Skeletal muscle tissue (tissue), 4 donors: ENCODE data around the gene RPL31. TPM values are rescaled to one million over a fixed set of nuclear protein-coding genes. Genes with fewer than 3 reads are reported as not detected.

ENCODE experiments used
- H3K27ac ChIP-seq: one replicate; pipeline ENCODE4 v1.7.0; 2013; ENCODE audit warnings: mild to moderate bottlenecking, low read depth, low read length, inconsistent platforms
- H3K27me3 ChIP-seq, 3 donors: one replicate each; pipeline ENCODE4 v1.7.0; 2013; ENCODE audit warnings: low read length in 3 of 3; ENCODE audit not compliant: control insufficient read depth in 3 of 3, insufficient read depth in 3 of 3
- H3K36me3 ChIP-seq, 3 donors: one replicate each; pipeline ENCODE4 v1.7.0; 2013; ENCODE audit warnings: low read length in 3 of 3; ENCODE audit not compliant: control insufficient read depth in 3 of 3, insufficient read depth in 3 of 3
- H3K4me1 ChIP-seq, 3 donors: one replicate each; pipeline ENCODE4 v1.7.0; 2013; ENCODE audit warnings: low read length in 3 of 3, mild to moderate bottlenecking in 3 of 3; ENCODE audit not compliant: control insufficient read depth in 3 of 3, insufficient read depth in 3 of 3
- H3K4me3 ChIP-seq, 3 donors: one replicate each; pipeline ENCODE4 v1.7.0; 2013; ENCODE audit warnings: low read length in 3 of 3
- H3K9ac ChIP-seq, 3 donors: one replicate each; pipeline ENCODE4 v1.7.0; 2013; ENCODE audit warnings: low read length in 3 of 3, mild to moderate bottlenecking in 3 of 3, moderate library complexity in 2 of 3, low read depth in 1 of 3
- H3K9me3 ChIP-seq, 3 donors: one replicate each; pipeline ENCODE4 v1.7.0; 2013; ENCODE audit warnings: low read length in 3 of 3; ENCODE audit not compliant: control insufficient read depth in 3 of 3
- total RNA-seq: library from RNA; depleted of rRNA; stranded (reverse); fragments of >200 nt; gene quantifications from one replicate; pipeline ENCODE4 v1.2.3, GENCODE V29; 2014
- donor health status: Osteomylitis.

The RPL31 gene
- total RNA-seq, 1 donor from 2014 or later = 1,432 TPM

- Histone ChIP-seq H3K4me1 (peaks cover 9 to 20% (median 11%) of the 10 kb centered on the region in 3 donors), H3K9me3 (no peaks in the 10 kb centered on the region), H3K9ac (no peak overlapping the region), H3K27ac (no peak overlapping the region), H3K4me3 (no peak overlapping the region), H3K36me3 (peaks cover 0 to 7% (median 3%) of the 10 kb centered on the region in 3 donors), H3K27me3 (no peaks in the 10 kb centered on the region)
Measured at GRCh38 chr2:100962366-100963025, 39.6 kb upstream of the RPL31 start.

DNA sequence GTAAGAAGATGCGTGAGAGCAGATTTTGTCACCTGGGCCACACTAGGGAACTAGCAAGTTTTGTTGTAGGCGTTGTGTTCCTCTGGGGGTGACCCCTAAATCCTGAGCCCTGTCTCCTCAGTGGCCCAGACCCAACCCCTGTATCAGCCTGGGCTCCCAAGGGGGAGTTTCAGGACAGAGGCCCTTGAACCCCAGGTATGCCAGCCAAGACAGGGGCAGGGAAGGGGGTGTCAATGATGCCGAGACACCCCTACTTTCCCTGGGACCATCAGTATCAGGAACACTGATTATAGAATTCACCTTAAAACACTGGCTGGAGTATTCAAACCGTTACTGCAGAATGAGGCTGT lies 39.1 kb upstream of the RPL31 start:
- peaks cover 2 to 7% (median 3%) of the 10 kb centered on the region in 3 donors for H3K36me3 ChIP-seq
- no peak overlapping the region for H3K27ac ChIP-seq
- no peaks in the 10 kb centered on the region for H3K9me3 ChIP-seq
- H3K4me3 ChIP-seq = no peak overlapping the region
- no peaks in the 10 kb centered on the region for H3K27me3 ChIP-seq
- H3K4me1 ChIP-seq = peaks cover 8 to 17% (median 8%) of the 10 kb centered on the region in 3 donors
- no peak overlapping the region for H3K9ac ChIP-seq

GRCh38 chr2:100964222-100964621 lies 37.9 kb upstream of the RPL31 start:
- H3K27ac ChIP-seq = no peak overlapping the region

GRCh38 chr2:100964681-100965169 lies 37.4 kb upstream of the RPL31 start:
- Histone ChIP-seq H3K4me1 (peaks cover 0 to 11% (median 2%) of the 10 kb centered on the region in 3 donors), H3K27me3 (no peaks in the 10 kb centered on the region), H3K9ac (no peak overlapping the region), H3K4me3 (no peak overlapping the region), H3K9me3 (no peaks in the 10 kb centered on the region), H3K27ac (no peak overlapping the region), H3K36me3 (peaks cover 10 to 17% (median 13%) of the 10 kb centered on the region in 3 donors)

More at GRCh38 chr2:100964222-100964621, 37.9 kb upstream of the RPL31 start:
- no peaks in the 10 kb centered on the region for H3K27me3 ChIP-seq
- H3K9me3 ChIP-seq = no peaks in the 10 kb centered on the region
- peaks cover 8 to 15% (median 9%) of the 10 kb centered on the region in 3 donors for H3K36me3 ChIP-seq
- no peak overlapping the region for H3K9ac ChIP-seq
- peaks cover 0 to 11% (median 2%) of the 10 kb centered on the region in 3 donors for H3K4me1 ChIP-seq
- no peak overlapping the region for H3K4me3 ChIP-seq

DNA sequence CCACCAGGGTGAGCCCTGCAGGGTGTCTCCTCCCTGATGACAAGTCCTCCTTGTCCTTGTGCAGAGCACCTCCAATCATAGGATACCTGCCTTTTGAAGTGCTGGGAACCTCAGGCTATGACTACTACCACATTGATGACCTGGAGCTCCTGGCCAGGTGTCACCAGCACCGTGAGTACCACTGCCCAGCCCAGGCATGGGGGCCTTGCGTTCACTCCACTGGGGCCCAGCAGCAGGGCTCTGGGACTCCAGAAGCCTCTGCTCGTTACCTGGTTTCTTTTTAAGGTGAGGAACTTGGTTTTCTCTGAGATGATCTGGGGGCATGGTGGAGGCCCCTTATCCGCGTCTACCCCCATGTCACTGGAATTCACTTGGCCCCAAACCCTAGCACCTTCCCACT lies 36.5 kb upstream of the RPL31 start:
- Histone ChIP-seq H3K27me3 (no peaks in the 10 kb centered on the region), H3K4me1 (peaks cover 0 to 11% (median 2%) of the 10 kb centered on the region in 3 donors), H3K36me3 (peaks cover 14 to 19% (median 15%) of the 10 kb centered on the region in 3 donors), H3K9me3 (no peaks in the 10 kb centered on the region), H3K27ac (no peak overlapping the region), H3K4me3 (no peak overlapping the region), H3K9ac (no peak overlapping the region)

- Histone ChIP-seq H3K36me3 (peaks cover 18 to 34% (median 21%) of the 10 kb centered on the region in 3 donors), H3K27ac (no peak overlapping the region), H3K4me1 (peaks cover 0 to 4% (median 0%) of the 10 kb centered on the region in 3 donors), H3K9ac (no peak overlapping the region), H3K27me3 (no peaks in the 10 kb centered on the region), H3K4me3 (no peak overlapping the region), H3K9me3 (no peaks in the 10 kb centered on the region)
Measured at GRCh38 chr2:100967716-100968115, 34.4 kb upstream of the RPL31 start.

- H3K9me3 ChIP-seq = no peaks in the 10 kb centered on the region
- no peaks in the 10 kb centered on the region for H3K27me3 ChIP-seq
- no peaks in the 10 kb centered on the region for H3K4me1 ChIP-seq
- H3K36me3 ChIP-seq = peaks cover 21 to 34% (median 22%) of the 10 kb centered on the region in 3 donors
- H3K4me3 ChIP-seq = no peak overlapping the region
- H3K27ac ChIP-seq = no peak overlapping the region
- no peak overlapping the region for H3K9ac ChIP-seq
Measured at GRCh38 chr2:100968146-100969145, 33.6 kb upstream of the RPL31 start.

- Histone ChIP-seq H3K4me3 (no peak overlapping the region), H3K9ac (no peak overlapping the region), H3K27me3 (no peaks in the 10 kb centered on the region), H3K9me3 (no peaks in the 10 kb centered on the region), H3K36me3 (peaks cover 28 to 42% (median 34%) of the 10 kb centered on the region in 3 donors), H3K27ac (no peak overlapping the region), H3K4me1 (no peaks in the 10 kb centered on the region)
Measured at GRCh38 chr2:100969998-100970397, 32.1 kb upstream of the RPL31 start.

DNA sequence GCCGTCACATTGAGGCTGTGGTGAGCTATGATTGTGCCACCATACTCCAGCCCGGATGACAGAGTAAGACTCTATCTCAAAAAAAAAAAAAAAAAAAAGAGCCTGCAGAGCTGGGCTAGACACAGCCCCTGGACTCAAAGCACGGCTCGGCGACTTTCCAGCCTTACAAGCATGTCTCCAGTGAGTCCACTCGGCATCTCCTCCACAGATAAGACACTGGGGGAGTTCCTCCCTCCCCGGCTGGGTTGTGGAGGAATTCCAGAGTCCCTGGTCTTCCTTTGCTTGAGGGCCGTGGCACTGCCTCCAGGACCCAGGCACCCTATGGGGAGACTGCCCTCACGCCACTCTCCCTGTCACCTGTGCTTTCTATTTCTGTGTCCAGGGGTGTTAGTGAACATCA lies 30.9 kb upstream of the RPL31 start:
- H3K36me3 ChIP-seq = peaks cover 29 to 49% (median 45%) of the 10 kb centered on the region in 3 donors

More for the DNA sequence above, 30.9 kb upstream of the RPL31 start:
- Histone ChIP-seq H3K9ac (no peak overlapping the region), H3K9me3 (no peaks in the 10 kb centered on the region), H3K4me1 (no peaks in the 10 kb centered on the region), H3K4me3 (no peak overlapping the region), H3K27ac (no peak overlapping the region), H3K27me3 (no peaks in the 10 kb centered on the region)
